KMS-11 (cell line): Measurements from ENCODE around the gene MED26.

Source experiments
- H2AFZ ChIP-seq: fragments of 200-600 bp; sonication (generic); 2 replicates; pipeline ENCODE4 v1.6.1; 2016; ENCODE audit warnings: antibody characterized with exemption, mixed run types, low read depth
- H3K27ac ChIP-seq: fragments of 200-600 bp; sonication (generic); 2 replicates; pipeline ENCODE4 v1.6.1; 2016; ENCODE audit warnings: mild to moderate bottlenecking, mixed run types
- H3K27me3 ChIP-seq: fragments of 200-600 bp; sonication (generic); 2 replicates; pipeline ENCODE4 v1.6.1; 2017; ENCODE audit warnings: mild to moderate bottlenecking, low read depth, mixed run types, moderate library complexity; ENCODE audit not compliant: insufficient read depth
- H3K36me3 ChIP-seq: fragments of 200-600 bp; sonication (generic); 2 replicates; pipeline ENCODE4 v1.6.1; 2017; ENCODE audit warnings: mild to moderate bottlenecking, mixed run types; ENCODE audit not compliant: insufficient read depth
- H3K4me1 ChIP-seq: fragments of 200-600 bp; sonication (generic); 2 replicates; pipeline ENCODE4 v1.6.1; 2016; ENCODE audit warnings: mild to moderate bottlenecking, low read depth, mixed run types; ENCODE audit not compliant: poor library complexity, severe bottlenecking
- H3K4me2 ChIP-seq: fragments of 200-600 bp; sonication (generic); 2 replicates; pipeline ENCODE4 v1.7.0; 2016; ENCODE audit warnings: mild to moderate bottlenecking, mixed run types
- H3K4me3 ChIP-seq: fragments of 200-600 bp; sonication (generic); IDR thresholded peaks from 2 replicates; pipeline ENCODE4 v1.6.1; 2017; ENCODE audit warnings: low read depth, low read length, mixed read lengths; ENCODE audit not compliant: insufficient read depth
- H3K79me2 ChIP-seq: fragments of 200-600 bp; sonication (generic); 2 replicates; pipeline ENCODE4 v1.6.1; 2016; ENCODE audit warnings: low read depth, mixed run types; ENCODE audit not compliant: insufficient read depth
- H3K9ac ChIP-seq: fragments of 200-600 bp; sonication (generic); 2 replicates; pipeline ENCODE4 v1.6.1; 2016; ENCODE audit warnings: mild to moderate bottlenecking, mixed run types
- H4K20me1 ChIP-seq: fragments of 200-600 bp; sonication (generic); 2 replicates; pipeline ENCODE4 v1.6.1; 2016; ENCODE audit warnings: mild to moderate bottlenecking, mixed run types; ENCODE audit not compliant: insufficient read depth
- CTCF ChIP-seq: fragments of 200-600 bp; sonication (generic); conservative IDR thresholded peaks from 2 replicates; pipeline ENCODE4 v1.6.1; 2017; ENCODE audit warnings: low read depth, mild to moderate bottlenecking, antibody characterized with exemption, low read length, moderate library complexity, mixed read lengths

MED26 gene

GRCh38 chr19:16641695-16642094 lies 13.7 kb upstream of the MED26 start:
- peaks cover 50% of the 10 kb centered on the region for H3K79me2 ChIP-seq
- peaks cover 27% of the 10 kb centered on the region for H3K4me1 ChIP-seq
- TF ChIP-seq CTCF = no peak
- no peak overlapping the region for H3K9ac ChIP-seq
- no peak overlapping the region for H2AFZ ChIP-seq
- no peaks in the 10 kb centered on the region for H4K20me1 ChIP-seq
- H3K36me3 ChIP-seq = peaks cover 6% of the 10 kb centered on the region; the same call in 1 of the 2 replicates
- H3K27ac ChIP-seq = no peak overlapping the region
- no peaks in the 10 kb centered on the region for H3K27me3 ChIP-seq
- no peak overlapping the region for H3K4me3 ChIP-seq
- H3K4me2 ChIP-seq = no peak overlapping the region

- H3K27me3 ChIP-seq = no peaks in the 10 kb centered on the region
- H3K4me3 ChIP-seq = no peak overlapping the region
- no peaks in the 10 kb centered on the region for H4K20me1 ChIP-seq
- H3K4me1 ChIP-seq = peaks cover 20% of the 10 kb centered on the region
- peaks cover 48% of the 10 kb centered on the region for H3K79me2 ChIP-seq
- no peak overlapping the region for H3K4me2 ChIP-seq
- no peak for TF ChIP-seq CTCF
- peaks cover 6% of the 10 kb centered on the region; the same call in 1 of the 2 replicates for H3K36me3 ChIP-seq
- no peak overlapping the region for H3K27ac ChIP-seq
- H3K9ac ChIP-seq = no peak overlapping the region
- H2AFZ ChIP-seq = no peak overlapping the region
These were observed 12.9 kb upstream of the MED26 start for GRCh38 chr19:16640951-16641350.

- Histone ChIP-seq H4K20me1 (no peaks in the 10 kb centered on the region), H3K4me3 (no peak overlapping the region), H3K36me3 (peaks cover 6% of the 10 kb centered on the region; the same call in 1 of the 2 replicates), H3K27ac (no peak overlapping the region), H3K79me2 (peaks cover 27% of the 10 kb centered on the region), H3K27me3 (no peaks in the 10 kb centered on the region), H3K9ac (no peak overlapping the region), H2AFZ (no peak overlapping the region), H3K4me2 (no peak overlapping the region), H3K4me1 (peaks cover 4% of the 10 kb centered on the region)
- TF ChIP-seq CTCF = no peak
These were observed 10.7 kb upstream of the MED26 start for GRCh38 chr19:16638666-16639065.

GRCh38 chr19:16637535-16637934 lies 9.5 kb upstream of the MED26 start:
- H4K20me1 ChIP-seq = no peaks in the 10 kb centered on the region
- H3K27me3 ChIP-seq = no peaks in the 10 kb centered on the region
- H3K36me3 ChIP-seq = peaks cover 6% of the 10 kb centered on the region; the same call in 1 of the 2 replicates
- H3K9ac ChIP-seq = no peak overlapping the region
- no peak overlapping the region for H3K4me2 ChIP-seq
- H3K4me1 ChIP-seq = peaks cover 3% of the 10 kb centered on the region
- no peak overlapping the region for H3K27ac ChIP-seq
- no peak overlapping the region for H3K4me3 ChIP-seq
- no peak overlapping the region for H2AFZ ChIP-seq
- peaks cover 20% of the 10 kb centered on the region for H3K79me2 ChIP-seq
- TF ChIP-seq CTCF = no peak
